Hematopoietic multipotent progenitor cell treated with erythropoietin and hydrocortisone succinate and interleukin-3 and kit ligand, for 4 days (in vitro differentiated cells): Measurements from ENCODE around the gene CARM1.
"Not testable (repeated sequence)": the region's sequence is repeated elsewhere in the genome, so short reads cannot be mapped to it uniquely, and the experiment has no call there.

Source experiments
- DNase-seq: peaks from one replicate; pipeline ENCODE4 v3.0.0-alpha.2; 2015

CARM1 gene

DNA sequence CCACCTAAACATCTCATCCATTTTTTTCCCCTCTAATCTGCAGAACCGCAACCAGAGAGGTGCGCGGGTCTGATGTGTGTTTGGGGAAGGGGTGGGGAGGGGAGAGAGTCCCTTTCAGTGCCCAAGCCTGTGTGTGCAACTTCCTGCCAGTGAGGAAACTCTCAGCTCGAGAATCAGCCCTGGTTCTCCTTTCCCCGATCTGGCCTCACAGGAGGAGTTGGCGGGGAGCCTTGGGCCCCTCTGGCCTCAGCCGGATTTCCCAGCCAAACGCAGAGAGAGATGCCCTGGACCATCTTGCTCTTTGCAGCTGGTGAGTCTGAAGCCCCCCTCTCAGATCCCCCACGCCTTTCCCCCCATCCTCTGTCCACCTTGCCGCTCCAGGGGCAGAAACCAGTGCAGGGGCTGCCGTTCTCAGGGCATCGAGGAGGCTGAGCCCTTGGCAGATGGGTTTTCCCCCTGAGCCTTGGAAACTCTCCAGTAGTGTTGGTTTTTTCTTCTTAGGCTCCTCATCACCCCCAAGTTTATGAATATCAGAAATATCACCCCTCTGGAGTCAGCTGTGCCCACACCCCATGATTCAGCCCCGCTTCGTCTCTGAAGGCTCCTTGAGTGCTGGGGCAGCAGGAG is 23.0 kb upstream of the CARM1 start, which contains the start of gene C19orf38:
Gene C19orf38 (plus strand): TSS at position 186 of the 627 bp plus-strand sequence. CDS start 94 bp downstream, at position 280.
- peak; percentile 76 for DNase-seq

DNA sequence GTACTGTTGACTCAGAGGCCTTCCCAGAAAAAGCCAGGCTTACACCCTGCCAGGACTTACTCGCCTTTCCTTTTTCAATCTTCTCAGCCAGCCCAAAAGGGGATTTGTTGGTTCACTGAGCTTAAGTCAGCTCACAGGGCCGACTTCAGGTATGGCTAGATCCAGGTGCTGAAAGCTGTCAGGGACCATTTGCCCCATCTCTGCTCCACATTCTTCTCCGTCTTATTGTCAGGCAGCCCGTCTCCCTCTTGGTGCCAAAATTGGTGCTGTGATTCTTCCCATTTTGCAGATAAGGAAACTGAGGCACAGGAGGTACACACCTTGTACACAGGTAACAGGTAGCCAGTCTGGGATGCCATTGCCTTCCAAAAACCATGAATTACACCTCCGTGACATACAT is 20.7 kb upstream of the CARM1 start:
- no peak for DNase-seq

DNA sequence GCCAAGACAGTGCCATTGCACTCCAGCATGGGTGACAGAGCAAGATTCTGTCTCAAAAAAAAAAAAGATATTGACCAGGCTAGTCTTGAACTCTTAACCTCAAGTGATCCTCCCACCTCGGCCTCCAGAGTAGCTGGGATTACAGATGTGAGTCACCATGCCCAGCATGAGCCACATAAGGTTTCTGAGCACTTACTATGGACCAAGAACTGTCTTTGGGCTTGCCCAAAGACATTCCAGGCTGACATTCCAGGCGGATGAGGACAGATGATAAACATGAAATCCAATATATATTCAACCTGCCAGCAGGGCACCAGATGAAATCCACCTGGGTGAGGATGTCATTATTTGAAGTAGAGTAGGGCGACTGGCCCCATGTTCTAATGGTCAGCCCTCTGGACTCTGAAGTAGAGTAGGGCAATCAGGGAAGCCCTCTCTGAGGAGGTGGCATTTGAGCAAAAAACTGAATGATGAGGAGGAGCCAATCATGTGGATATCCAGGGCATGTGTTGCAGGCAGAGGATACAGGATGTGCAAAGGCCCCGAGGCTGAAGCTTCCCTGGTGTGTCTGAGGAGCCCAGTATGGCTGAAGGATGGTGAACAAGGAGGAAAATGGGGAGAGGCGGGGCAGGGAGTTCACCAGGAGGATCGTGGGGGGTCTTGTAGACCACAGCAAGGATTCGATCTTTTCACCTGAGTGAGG is 19.1 kb upstream of the CARM1 start:
- no peak for DNase-seq

DNA sequence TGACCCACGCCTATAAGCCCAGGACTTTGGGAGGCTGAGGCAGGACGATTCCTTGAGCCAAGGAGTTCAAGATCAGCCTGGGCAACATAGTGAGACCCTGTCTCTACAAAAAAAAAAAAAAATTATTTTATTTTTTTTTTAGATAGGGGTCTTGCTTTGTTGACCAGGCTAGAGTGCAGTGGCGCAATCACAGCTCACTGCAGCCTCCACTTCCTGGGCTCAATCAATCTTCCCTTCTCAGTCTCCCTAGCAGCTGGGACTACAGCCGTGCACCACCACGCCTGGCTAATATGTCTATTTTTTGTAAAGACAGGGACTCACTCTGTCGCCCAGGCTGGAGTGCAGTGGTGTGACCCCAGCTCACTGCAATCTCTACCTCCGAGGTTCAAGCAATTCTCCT is 18.4 kb upstream of the CARM1 start:
- no peak for DNase-seq

DNA sequence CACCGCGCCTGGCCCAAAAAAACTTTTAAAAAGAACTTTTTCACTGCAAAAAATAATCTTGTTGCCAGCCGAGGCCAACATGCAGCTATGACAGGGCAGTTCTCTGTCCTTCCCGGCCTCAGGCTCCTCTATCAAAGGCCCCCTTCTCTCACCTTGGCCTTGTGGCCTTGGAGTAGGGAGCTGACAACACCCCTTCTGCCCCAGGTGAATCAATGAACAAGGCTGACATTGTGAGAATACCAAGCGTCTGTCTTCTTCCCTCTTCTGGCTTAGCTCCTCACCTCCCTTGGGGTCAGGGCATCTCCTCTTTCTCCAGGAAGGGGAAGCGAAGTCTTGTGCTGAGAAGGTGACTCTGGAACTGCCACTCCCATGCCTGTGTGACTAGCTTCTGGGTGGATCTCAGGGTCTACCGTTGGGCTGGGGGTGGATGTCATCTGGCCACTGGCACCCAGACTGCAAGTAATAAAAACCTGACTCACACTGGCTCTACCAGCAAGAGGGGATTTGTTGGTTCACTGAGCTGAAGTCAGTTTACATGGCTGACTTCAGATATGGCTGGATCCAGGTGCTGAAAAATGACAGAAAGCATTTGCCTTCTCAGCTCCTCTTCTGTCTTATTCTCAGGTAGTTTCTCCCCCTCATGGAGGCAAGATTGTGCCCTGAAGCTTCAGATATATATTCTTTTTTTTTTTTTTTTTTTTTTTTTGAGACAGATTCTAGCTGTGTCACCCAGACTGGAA is 16.8 kb upstream of the CARM1 start:
- DNase-seq, result no peak

DNA sequence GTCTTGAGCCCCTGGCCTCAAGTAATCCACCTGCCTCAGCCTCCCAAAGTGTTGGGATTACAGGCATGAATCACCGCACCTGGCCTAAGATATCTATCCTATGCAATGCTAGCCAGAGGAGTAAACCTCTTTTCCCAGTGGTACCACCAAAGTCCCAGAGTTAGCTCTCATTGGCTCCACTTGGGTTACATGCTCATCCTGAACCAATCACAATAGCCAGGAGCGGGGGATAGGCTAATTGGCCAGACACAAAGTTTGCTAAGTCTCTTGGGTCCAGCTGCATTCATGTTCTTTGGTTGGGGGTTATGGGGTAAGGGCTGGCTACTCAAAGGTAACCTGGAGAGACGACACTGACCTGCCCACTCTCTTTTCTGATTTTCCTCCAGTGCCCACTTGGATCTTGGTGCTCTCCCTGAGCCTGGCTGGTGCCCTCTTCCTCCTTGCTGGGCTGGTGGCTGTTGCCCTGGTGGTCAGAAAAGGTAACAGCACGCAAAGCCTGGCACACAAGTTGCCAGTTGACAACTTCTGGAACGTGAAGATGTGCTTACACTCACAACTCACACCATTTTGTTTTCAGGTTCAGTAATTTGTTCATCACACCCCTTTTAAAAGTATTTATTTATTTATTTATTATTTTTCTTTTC is 15.4 kb upstream of the CARM1 start:
- peak; percentile 73 for DNase-seq

DNA sequence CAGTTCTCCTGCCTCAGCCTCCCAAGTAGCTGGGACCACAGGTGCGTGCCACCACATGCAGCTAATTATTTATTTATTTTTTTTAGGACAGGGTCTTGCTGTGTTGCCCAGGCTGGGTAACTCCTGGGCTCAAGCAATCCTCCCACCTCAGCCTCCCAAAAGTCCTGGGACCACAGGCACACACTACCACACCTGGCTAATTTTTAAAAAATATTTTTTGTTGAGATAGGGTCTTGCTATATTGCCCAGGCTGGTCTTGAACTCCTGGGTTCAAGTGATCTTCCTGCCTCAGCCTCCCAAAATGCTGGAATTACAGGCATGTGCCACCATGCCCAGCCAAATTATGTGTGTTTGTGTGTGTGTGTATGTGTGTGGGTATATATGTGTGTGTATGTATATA is 14.5 kb upstream of the CARM1 start:
- not testable (repeated sequence) for DNase-seq

DNA sequence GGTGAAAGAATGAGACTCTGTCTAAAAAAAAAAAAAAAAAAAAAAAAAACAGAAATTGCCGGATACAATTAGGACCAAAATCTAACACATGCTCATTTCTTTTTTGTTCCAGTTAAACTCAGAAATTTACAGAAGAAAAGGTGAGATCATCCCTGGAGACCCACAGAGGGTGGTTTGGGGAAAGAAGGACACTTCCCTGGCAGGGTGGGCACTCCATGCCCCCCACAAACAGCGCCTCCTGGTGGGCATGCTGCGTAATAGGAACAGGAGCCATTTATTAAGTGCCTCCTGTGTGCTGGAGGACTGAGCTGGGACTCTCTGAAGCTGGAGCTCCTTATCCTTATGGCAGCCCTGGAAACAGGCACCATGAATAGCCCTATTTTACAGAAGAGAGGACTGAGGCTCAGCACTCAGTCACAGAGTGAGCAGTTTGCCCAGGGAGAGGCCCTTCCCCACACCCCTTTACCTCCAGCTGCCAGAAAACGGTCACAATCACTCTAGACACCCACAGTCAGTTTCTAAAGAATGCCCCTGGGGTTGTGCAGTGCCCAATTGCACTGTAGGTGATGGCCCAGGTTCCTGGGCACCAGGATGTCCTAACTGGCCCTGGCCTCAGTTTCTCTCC is 13.0 kb upstream of the CARM1 start:
- peak; percentile 60 for DNase-seq

DNA sequence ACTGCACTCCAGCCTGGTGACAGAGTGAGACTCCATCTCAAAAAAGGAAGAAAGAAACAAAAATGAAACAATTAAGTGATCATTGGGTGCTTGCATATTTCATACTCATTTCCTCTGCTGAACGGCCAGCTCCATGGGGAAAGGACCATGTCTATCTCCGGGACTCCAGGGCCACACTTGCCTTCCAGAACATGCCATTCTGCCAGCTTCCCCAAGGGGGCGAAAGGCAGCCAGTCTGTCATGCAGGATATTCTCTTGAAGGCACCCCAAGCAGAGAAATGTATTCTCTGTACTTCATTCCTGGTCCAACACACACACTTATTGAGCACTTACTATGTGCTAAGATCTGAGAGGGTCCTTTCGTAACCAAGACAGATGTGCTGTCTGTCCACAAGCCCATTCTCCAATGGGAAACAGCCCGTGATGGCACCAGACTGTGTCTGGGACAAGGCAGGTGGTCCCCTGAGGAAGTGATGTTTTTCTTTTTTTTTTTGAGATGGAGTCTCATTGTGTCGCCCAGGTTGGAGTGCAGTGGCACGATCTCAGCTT is 10.2 kb upstream of the CARM1 start:
- DNase-seq, result peak; percentile 66

DNA sequence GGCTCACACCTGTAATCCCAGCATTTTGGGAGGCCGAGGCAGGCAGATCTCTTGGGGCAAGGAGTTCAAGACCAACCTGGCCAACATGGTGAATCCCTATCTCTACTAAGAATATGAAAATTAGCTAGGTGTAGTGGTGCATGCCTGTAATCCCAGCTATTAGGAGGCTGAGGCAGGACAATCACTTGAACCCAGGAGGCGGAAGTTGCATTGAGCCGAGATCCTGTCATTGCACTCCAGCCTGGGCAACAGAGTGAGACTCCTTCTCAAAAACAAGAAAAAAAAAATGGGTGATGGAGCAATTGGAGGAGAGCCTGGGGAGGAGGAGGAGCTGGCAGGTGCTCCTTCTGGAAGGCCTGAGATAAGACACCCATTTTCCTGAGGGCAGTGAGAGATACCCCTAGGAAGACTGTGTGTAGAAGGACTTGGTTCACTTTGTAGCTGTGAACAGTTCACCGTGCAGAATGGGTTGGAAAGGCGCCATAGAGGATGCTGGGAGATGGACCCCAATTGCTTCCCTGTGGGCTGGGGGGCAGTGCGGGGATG is 8.7 kb upstream of the CARM1 start:
- no peak for DNase-seq

DNA sequence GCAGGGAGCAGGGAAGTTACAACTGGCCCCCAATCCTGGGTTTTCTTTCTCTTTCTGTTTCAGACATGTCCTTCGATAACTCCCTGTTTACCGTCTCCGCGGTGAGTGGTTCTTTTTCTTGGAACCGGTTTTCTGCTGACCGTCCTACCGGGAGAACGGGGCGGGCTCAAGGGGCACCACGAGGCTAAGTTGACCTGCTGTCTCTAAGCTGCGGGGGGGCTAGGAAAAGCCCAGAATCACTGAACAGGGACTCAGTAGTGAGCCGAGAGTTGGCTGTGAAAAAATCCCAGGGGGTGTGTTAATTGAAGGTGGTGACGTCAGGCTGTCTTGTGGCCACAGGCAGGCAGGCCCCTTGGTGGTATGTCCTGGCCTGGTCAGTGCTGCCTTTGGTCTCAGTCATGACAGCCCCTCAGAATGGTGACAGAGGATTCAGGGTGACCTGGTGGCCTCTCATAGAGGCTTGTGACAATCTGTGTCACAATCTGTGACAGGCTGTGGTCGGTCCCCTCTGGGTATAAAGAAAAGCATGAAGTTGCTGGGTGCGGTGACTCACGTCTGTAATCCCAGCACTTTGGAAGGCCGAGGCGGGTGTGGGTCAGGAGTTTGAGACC is 8.1 kb upstream of the CARM1 start:
- no peak for DNase-seq

DNA sequence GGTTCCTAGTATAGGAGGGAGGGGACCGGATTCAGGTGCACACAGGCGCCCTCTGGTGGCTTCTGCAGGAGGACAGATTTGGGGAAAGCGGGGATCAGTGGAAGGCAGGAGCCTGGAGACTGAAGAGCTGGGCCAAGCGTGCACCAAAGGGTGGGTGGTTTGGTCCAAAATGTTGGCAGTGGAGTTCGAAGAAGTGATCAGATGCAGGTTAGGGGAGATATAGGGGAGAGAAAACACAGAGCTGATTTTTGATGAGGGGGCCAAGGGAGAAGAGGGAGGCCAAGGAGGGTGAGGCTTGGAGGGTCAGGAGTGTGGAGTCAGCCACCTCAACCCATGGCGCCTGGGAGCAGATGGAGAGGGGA is 6.8 kb upstream of the CARM1 start:
- peak; percentile 90 for DNase-seq

DNA sequence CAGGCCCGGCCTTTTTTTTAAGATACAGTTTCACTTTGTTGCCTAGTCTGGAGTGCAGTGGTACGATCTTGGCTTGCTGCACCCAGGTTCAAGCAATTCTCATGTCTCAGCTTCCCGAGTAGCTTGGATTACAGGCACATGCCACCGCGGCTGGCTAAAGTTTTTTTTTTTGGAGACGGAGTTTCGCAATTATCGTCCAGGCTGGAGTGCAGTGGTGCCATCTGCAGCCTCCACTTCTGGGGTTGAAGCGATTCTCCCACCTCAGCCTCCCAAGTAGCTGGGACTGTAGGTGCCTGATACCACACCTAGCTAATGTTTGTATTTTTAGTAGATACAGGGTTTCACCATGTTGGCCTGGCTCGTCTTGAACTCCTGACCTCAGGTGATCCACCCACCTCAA is 4.9 kb upstream of the CARM1 start:
- no peak for DNase-seq

DNA sequence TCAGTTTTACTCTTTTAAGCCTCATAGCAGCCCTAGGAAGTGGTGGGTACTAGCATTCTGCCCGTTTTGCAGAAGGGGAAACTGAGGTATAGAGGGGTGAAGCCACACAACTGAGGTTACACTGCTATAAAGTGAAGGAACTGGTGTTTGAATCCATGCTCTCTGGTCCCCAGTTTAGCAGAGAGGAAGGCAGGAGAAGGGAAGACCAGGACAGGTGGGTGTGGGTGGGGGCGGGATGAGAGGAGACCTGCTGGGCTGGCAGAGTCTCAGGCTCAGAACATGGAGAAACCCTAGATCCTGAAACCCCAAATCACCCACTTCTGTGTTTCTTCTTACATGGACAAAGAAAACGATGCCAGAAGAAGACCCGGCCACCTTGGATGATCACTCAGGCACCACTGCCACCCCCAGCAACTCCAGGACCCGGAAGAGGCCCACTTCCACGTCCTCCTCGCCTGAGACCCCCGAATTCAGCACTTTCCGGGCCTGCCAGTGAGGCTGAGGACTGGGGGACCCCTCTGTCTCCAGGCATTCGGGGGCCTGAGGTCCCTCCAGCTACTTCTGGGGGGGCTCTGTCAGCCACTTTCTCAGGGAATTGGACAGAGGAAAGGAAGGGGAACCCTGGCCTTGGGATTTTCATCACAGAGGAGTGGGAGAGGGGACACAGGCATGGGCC is 2.3 kb upstream of the CARM1 start:
- no peak for DNase-seq

DNA sequence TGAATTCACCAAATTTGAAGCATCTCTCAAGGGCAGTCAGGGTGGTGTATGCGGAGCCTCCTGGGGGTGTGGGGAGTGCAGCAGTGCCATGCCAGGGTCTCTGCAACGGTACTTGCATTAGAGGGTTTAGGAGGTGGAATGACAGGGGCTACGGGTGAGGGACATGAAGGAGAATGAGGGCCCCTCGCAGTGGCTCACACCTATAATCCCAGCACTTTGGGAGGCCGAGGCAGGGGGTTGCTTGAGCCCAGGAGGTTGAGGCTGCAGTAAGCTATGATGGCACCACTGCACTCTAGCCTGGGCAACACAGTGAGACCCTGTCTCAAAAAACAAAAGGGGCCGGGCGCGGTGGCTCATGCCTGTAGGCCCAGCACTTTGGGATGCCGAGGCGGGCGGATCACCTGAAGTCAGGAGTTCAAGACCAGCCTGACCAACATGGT is 1.5 kb upstream of the CARM1 start:
- not testable (repeated sequence) for DNase-seq

DNA sequence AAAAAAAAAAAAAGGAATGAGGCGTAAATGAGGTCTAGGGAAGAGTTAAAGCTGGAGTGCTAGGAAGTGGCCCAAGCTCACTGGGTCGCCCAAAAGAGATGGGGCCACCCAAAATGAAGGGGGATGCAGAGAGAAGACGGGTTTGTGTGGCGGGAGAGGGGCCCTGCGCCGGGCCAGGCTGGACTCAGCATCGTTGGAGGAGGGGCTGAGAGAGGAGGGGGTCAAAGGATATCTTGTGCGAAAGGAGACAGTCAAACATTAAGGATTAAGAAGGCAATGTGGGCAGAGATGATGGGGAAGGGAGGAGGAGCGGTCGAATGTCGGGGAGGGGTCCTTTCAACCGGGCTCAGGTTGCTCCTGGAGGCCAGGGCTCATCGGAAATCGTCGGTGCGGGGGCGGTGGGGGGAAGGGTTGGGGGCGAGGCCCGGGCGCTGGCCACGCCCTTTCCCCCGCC is 825 bp upstream of the CARM1 start:
- no peak for DNase-seq

DNA sequence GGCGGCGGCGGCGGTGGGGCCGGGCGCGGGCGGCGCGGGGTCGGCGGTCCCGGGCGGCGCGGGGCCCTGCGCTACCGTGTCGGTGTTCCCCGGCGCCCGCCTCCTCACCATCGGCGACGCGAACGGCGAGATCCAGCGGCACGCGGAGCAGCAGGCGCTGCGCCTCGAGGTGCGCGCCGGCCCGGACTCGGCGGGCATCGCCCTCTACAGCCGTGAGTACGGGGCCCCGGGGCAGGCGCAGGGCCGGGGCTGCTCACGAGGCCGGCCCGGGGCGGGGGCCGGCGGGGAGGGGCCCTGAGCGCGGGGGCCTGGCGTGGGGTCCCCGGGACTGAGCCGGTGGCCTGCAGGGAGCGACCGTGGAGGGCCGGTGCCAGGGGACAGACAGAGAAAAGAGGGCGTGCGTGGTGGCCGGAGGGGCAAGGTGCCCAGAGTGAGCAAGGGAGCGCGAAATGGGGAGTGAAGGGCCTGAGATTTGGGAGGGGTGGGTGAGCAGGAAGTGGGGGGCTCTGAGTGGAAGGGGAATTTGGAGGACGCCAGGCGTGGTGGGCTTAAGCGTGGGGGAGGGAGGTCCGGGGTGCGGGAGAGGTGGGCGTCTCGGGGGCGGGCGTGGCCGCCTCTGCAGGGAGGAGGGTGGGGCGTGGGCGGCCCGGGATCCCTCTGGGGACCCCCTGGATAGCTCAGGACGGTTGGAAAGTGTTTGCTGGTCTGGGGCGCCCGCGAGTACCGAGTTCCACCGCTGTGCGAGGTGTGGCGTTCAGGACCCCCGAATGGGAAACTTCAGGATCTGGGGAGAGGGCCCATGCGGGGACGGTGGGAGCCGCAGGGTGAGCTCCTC is 575 bp downstream of the CARM1 start:
- peak; percentile 52 for DNase-seq

DNA sequence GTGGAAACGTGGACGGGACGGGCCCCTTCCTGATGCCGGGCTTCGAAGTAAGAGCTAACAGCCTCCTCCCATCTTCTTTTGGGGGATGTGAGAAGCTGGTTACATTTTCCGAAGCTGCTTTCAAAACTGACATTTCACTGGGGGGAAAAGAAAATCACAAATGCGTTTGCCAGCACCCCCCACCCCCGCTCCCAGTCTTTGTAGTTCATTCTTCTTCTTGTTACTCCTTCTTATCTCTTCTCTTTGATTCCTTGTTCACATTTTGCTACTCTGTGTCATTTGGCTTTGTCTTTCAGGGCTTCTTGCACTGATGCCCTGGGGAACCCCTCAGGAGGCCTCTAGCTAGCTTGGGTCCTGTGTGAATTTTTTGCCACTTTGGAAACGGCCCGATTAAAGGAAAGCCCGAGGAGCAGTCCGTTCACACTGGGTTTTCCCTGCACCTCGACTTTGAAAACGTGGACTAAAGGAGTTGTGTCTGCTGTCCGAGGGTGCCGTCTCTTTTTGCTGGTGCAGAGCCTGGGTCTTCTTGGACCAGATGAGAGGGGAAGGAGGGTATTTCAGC is 1.3 kb downstream of the CARM1 start:
- peak; percentile 32 for DNase-seq

DNA sequence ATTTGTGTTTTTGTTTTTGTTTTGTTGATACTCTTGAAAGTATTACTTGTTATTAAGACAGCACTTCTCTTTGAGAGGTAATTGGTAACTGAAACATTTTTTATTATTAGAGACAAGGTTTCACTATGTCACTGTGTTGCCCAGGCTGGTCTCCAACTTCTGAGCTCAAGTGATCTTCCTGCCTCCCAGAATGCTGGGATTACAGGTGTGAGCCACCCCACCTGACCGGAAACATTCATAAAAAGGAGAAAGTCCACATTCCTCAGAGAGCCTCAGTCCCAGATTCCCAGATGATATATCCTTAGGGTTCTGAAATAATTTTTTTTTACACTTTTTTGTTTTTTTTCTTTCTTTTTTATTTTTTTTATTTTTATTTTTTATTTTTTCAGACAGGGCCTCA is 2.7 kb downstream of the CARM1 start:
- no peak for DNase-seq
